Mesothelial cell of epicardium (in vitro differentiated cells): Measurements from ENCODE around the gene FAM209A. TPM values are rescaled to one million over a fixed set of nuclear protein-coding genes. Genes with fewer than 3 reads are reported as not detected.
"Not testable (repeated sequence)": the region's sequence is repeated elsewhere in the genome, so short reads cannot be mapped to it uniquely, and the experiment has no call there.

Experiments
- DNase-seq, 2 experiments: peaks; one replicate each; pipeline ENCODE4 v3.0.0; 2021; ENCODE audit warnings: low spot score in 2 of 2; ENCODE audit not compliant: unreplicated experiment in 2 of 2
- H3K27ac Mint-ChIP-seq: 2 replicates; pipeline ENCODE4 v1.8.0; 2021; ENCODE audit warnings: mixed read lengths
- H3K27me3 Mint-ChIP-seq: 2 replicates; pipeline ENCODE4 v1.8.0; 2021; ENCODE audit warnings: low read depth, mixed read lengths
- H3K36me3 Mint-ChIP-seq: 2 replicates; pipeline ENCODE4 v1.8.0; 2021; ENCODE audit warnings: mixed read lengths
- H3K4me1 Mint-ChIP-seq: 2 replicates; pipeline ENCODE4 v1.8.0; 2021; ENCODE audit warnings: mixed read lengths
- H3K4me3 Mint-ChIP-seq: 2 replicates; pipeline ENCODE4 v1.8.0; 2021; ENCODE audit warnings: mild to moderate bottlenecking, moderate library complexity, mixed read lengths
- H3K9me3 Mint-ChIP-seq: 2 replicates; pipeline ENCODE4 v1.8.0; 2021; ENCODE audit warnings: mixed read lengths
- CTCF ChIP-seq: fragments of 200-600 bp; sonication (generic); IDR thresholded peaks from one replicate; pipeline ENCODE4 v1.5.0; 2021; ENCODE audit warnings: antibody characterized with exemption; ENCODE audit not compliant: unreplicated experiment
- total RNA-seq: library from RNA; stranded (reverse); gene quantifications from 3 replicates; pipeline ENCODE4 v1.2.1, GENCODE V29; 2021

Gene FAM209A
- total RNA-seq, 1 donor from 2014 or later, result 0.34 TPM

DNA sequence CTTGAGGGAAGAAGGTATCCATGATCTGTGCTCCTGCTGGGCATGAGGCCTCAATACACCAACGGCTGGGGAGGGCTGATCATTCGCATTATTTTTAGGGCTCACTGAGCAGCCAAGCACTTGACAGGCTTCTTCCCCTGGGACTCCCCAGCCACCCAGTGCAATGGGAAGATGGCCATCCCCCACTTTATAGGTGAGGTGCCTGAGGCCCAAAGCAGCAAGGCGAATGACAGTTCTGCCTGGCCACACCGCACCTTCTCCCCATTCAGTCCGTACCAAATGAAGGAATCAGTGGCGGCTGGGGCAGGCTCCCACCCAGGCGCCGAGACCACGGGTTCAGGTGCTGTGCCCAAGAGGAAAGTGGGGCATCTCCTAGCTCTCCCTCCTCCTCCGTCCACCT lies 4.4 kb upstream of the FAM209A start:
- Mint-ChIP-seq H3K36me3 (peaks cover 41% of the 10 kb centered on the region), H3K4me3 (no peak overlapping the region), H3K4me1 (no peaks in the 10 kb centered on the region), H3K27ac (no peak overlapping the region), H3K27me3 (no peaks in the 10 kb centered on the region), H3K9me3 (peaks cover 15% of the 10 kb centered on the region)
- no peak for TF ChIP-seq CTCF
- DNase-seq, result no peak

DNA sequence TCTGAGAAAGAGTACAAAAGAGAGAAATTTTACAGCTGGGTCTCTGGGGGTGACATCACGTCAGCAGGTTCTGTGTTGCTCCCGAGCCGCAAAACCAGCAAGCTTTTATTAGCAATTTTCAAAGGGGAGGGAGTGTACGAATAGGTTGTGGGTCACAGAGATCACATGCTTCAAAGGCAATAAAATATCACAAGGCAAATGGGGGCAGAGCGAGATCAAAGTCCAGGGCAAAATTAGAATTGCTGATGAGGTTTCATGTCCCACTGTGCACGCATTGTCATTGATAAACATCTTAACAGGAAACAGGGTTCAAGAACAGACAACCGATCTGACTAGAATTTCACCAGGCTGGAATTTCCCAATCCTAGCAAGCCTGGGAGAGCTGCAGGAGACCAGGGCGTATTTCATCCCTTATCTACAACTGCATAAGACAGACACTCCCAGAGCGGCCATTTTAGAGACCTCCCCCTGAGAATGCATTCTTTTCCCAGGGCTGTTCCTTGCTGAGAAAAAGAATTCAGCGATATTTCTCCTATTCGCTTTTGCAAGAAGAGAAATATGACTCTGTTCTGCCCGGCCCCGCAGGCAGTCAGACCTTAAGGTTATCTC lies 3.7 kb upstream of the FAM209A start:
- H3K27me3 Mint-ChIP-seq, H3K27ac Mint-ChIP-seq, H3K4me3 Mint-ChIP-seq, H3K4me1 Mint-ChIP-seq, DNase-seq: not testable (repeated sequence)
- peaks cover 41% of the 10 kb centered on the region for H3K36me3 Mint-ChIP-seq
- H3K9me3 Mint-ChIP-seq, result peaks cover 15% of the 10 kb centered on the region

DNA sequence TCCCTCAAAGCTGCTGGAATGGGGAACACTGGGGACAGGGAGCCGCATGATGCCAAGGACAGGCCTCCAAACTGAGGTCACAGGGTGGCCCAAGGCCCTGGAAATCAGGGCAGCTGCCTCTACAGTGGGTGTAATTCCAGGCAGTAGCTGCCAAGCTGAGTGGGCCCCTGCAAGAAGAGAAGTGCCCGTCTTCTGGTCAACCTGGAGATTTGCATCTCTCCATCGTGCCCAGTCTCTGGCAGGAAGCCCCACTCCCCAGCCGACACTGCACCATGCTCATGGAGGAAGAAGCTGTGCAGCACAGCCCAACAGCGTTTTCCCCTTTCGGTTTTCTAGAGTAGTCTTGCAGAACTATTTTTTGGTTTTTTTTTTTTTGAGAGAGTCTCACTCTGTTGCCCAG lies 2.2 kb upstream of the FAM209A start:
- H3K36me3 Mint-ChIP-seq, result peaks cover 41% of the 10 kb centered on the region
- no peak for TF ChIP-seq CTCF
- no peak overlapping the region for H3K27ac Mint-ChIP-seq
- H3K4me1 Mint-ChIP-seq, result no peaks in the 10 kb centered on the region
- no peak for DNase-seq
- peaks cover 15% of the 10 kb centered on the region for H3K9me3 Mint-ChIP-seq
- no peaks in the 10 kb centered on the region for H3K27me3 Mint-ChIP-seq
- H3K4me3 Mint-ChIP-seq, result no peak overlapping the region

- H3K4me1 Mint-ChIP-seq, result no peaks in the 10 kb centered on the region
- DNase-seq, result no peak
- no peak for TF ChIP-seq CTCF
Measured at GRCh38 chr20:56527521-56527920, 3.0 kb downstream of the FAM209A start.

DNA sequence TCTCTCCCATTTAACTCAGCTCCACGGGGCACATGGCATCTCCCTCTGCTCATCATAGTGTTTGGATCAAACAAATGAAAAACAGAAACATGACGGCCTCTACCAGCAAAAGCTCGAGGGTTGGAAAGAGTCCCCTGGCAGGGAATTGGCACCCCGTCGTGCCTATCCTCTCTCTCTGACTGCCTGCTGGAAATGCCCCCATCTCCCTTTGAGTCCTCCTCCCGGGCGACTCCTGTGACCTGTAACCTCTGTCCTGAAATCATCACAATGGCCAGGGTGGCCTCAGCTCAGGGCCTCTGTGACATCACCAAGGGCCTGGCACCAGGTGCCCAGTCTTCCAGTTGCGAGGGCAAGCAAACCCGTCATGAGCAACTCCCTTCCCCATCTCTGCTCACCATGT lies 8.4 kb downstream of the FAM209A start, which contains the start of gene FAM209B:
TSS of gene FAM209B (plus strand) at position 301 of the 400 bp plus-strand sequence. CDS start at position 397, 96 bp downstream.
- not testable (repeated sequence) for H3K4me1 Mint-ChIP-seq, H3K27ac Mint-ChIP-seq

More at GRCh38 chr20:56527521-56527920, 3.0 kb downstream of the FAM209A start:
- no peak overlapping the region for H3K27ac Mint-ChIP-seq
- no peaks in the 10 kb centered on the region for H3K27me3 Mint-ChIP-seq
- no peaks in the 10 kb centered on the region for H3K36me3 Mint-ChIP-seq
- no peaks in the 10 kb centered on the region for H3K9me3 Mint-ChIP-seq
- no peak overlapping the region for H3K4me3 Mint-ChIP-seq

DNA sequence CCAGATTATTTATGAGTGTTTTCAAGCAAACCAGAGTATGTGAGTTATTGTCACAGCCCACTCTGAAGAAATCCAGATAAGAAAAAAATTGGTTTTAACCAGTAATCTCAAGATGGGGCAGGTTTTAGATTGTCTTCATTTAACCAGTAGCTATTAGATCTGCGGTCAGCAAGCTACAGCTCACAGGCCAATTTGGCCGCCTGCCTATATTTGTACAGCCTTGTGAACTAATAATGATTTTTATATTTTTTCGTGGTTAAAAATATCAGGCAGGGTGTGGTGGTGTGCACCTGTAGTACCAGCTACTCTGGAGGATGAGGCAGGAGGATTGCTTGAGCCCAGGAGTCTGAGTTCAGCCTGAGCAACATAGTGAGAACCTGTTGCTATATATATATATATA lies 13.5 kb downstream of the FAM209A start:
- no peak overlapping the region for H3K27ac Mint-ChIP-seq
- H3K4me1 Mint-ChIP-seq, result peaks cover 3% of the 10 kb centered on the region
- no peaks in the 10 kb centered on the region for H3K9me3 Mint-ChIP-seq
- no peaks in the 10 kb centered on the region for H3K27me3 Mint-ChIP-seq
- H3K36me3 Mint-ChIP-seq, result no peaks in the 10 kb centered on the region
- TF ChIP-seq CTCF, result no peak
- no peak overlapping the region for H3K4me3 Mint-ChIP-seq
- no peak for DNase-seq

More for the DNA sequence above, 8.4 kb downstream of the FAM209A start, which contains the start of gene FAM209B:
- not testable (repeated sequence) for H3K9me3 Mint-ChIP-seq, DNase-seq, H3K27me3 Mint-ChIP-seq, H3K36me3 Mint-ChIP-seq, H3K4me3 Mint-ChIP-seq

DNA sequence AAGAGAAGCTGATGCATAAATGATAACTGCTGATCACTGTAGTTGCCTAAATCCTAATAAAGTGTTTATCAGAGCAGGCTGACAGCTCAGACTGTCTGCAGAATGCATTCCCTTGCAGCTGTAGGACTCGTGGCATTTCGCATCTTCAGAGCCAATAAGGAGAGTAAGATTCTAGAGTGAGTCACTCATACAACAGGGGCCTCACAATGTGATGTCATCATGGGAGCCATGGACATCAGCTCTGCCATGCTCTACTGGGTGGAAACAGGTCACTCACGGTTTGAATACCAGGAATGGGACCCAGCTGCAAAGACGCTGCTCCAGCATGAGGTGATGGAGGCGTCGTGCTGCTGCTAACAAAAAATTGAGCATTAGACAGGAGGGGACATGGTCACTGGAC lies 15.9 kb downstream of the FAM209A start:
- DNase-seq, result no peak
- H3K4me3 Mint-ChIP-seq, result no peak overlapping the region
- no peak for TF ChIP-seq CTCF
- no peaks in the 10 kb centered on the region for H3K9me3 Mint-ChIP-seq
- no peaks in the 10 kb centered on the region for H3K27me3 Mint-ChIP-seq
- no peaks in the 10 kb centered on the region for H3K36me3 Mint-ChIP-seq
- H3K27ac Mint-ChIP-seq, result no peak overlapping the region
- H3K4me1 Mint-ChIP-seq, result peaks cover 3% of the 10 kb centered on the region
